Muscle layer of duodenum (tissue), 2 donors: ENCODE data around the gene GALNT17.

Source experiments
- H3K27ac ChIP-seq: one replicate; pipeline ENCODE4 v1.7.0; 2013; ENCODE audit warnings: mild to moderate bottlenecking, low read length
- H3K27me3 ChIP-seq: one replicate; pipeline ENCODE4 v1.7.0; 2013; ENCODE audit warnings: low read depth, mild to moderate bottlenecking, control low read depth, low read length
- H3K36me3 ChIP-seq, 2 donors: one replicate each; pipeline ENCODE4 v1.7.0; 2013; ENCODE audit warnings: low read length in 2 of 2, control low read depth in 1 of 2, mild to moderate bottlenecking in 1 of 2; ENCODE audit not compliant: insufficient read depth in 2 of 2, control insufficient read depth in 1 of 2
- H3K4me1 ChIP-seq, 2 donors: one replicate each; pipeline ENCODE4 v1.7.0; 2013; ENCODE audit warnings: low read length in 2 of 2, mild to moderate bottlenecking in 2 of 2, control low read depth in 1 of 2, moderate library complexity in 1 of 2; ENCODE audit not compliant: insufficient read depth in 2 of 2, control insufficient read depth in 1 of 2
- H3K4me3 ChIP-seq, 2 donors: one replicate each; pipeline ENCODE4 v1.7.0; 2013; ENCODE audit warnings: low read length in 2 of 2, low read depth in 1 of 2, mild to moderate bottlenecking in 1 of 2
- H3K9me3 ChIP-seq, 2 donors: one replicate each; pipeline ENCODE4 v1.7.0; 2013; ENCODE audit warnings: low read length in 2 of 2, control low read depth in 1 of 2, mild to moderate bottlenecking in 1 of 2; ENCODE audit not compliant: control insufficient read depth in 1 of 2
- donor health status: healthy.

The GALNT17 gene

GRCh38 chr7:71320916-71321315, 189.0 kb downstream of the GALNT17 start:
- H3K27ac ChIP-seq, result no peak overlapping the region
- H3K4me1 ChIP-seq, result no peaks in the 10 kb centered on the region
- no peaks in the 10 kb centered on the region for H3K9me3 ChIP-seq
- H3K27me3 ChIP-seq, result no peaks in the 10 kb centered on the region
- H3K4me3 ChIP-seq, result no peak overlapping the region
- H3K36me3 ChIP-seq, result no peaks in the 10 kb centered on the region

- H3K4me3 ChIP-seq, result no peak overlapping the region
- H3K36me3 ChIP-seq, result no peaks in the 10 kb centered on the region
- no peaks in the 10 kb centered on the region for H3K9me3 ChIP-seq
- H3K27me3 ChIP-seq, result no peaks in the 10 kb centered on the region
- no peaks in the 10 kb centered on the region for H3K4me1 ChIP-seq
- no peak overlapping the region for H3K27ac ChIP-seq
Observed at GRCh38 chr7:71322201-71322600, 190.3 kb downstream of the GALNT17 start.

GRCh38 chr7:71323726-71324125, 191.8 kb downstream of the GALNT17 start:
- Histone ChIP-seq H3K9me3 (no peaks in the 10 kb centered on the region), H3K4me3 (no peak overlapping the region), H3K27me3 (no peaks in the 10 kb centered on the region), H3K4me1 (no peaks in the 10 kb centered on the region), H3K27ac (no peak overlapping the region), H3K36me3 (no peaks in the 10 kb centered on the region)

- Histone ChIP-seq H3K27me3 (no peaks in the 10 kb centered on the region), H3K36me3 (no peaks in the 10 kb centered on the region), H3K9me3 (no peaks in the 10 kb centered on the region), H3K27ac (no peak overlapping the region), H3K4me3 (no peak overlapping the region), H3K4me1 (no peaks in the 10 kb centered on the region)
Observed at GRCh38 chr7:71325151-71325550, 193.2 kb downstream of the GALNT17 start.

- no peaks in the 10 kb centered on the region for H3K36me3 ChIP-seq
- no peak overlapping the region for H3K27ac ChIP-seq
- H3K27me3 ChIP-seq, result no peaks in the 10 kb centered on the region
- no peak overlapping the region for H3K4me3 ChIP-seq
- H3K4me1 ChIP-seq, result no peaks in the 10 kb centered on the region
- H3K9me3 ChIP-seq, result no peaks in the 10 kb centered on the region
Observed at GRCh38 chr7:71326595-71326994, 194.7 kb downstream of the GALNT17 start.

- Histone ChIP-seq H3K36me3 (no peaks in the 10 kb centered on the region), H3K9me3 (no peaks in the 10 kb centered on the region), H3K4me1 (no peaks in the 10 kb centered on the region), H3K27ac (no peak overlapping the region), H3K27me3 (no peaks in the 10 kb centered on the region), H3K4me3 (no peak overlapping the region)
Observed at GRCh38 chr7:71327946-71328345, 196.0 kb downstream of the GALNT17 start.

GRCh38 chr7:71329030-71329660, 197.2 kb downstream of the GALNT17 start:
- Histone ChIP-seq H3K4me1 (no peaks in the 10 kb centered on the region), H3K9me3 (no peaks in the 10 kb centered on the region), H3K4me3 (no peak overlapping the region), H3K27me3 (no peaks in the 10 kb centered on the region), H3K27ac (no peak overlapping the region), H3K36me3 (no peaks in the 10 kb centered on the region)

GRCh38 chr7:71332207-71332606, 200.3 kb downstream of the GALNT17 start:
- Histone ChIP-seq H3K27me3 (no peaks in the 10 kb centered on the region), H3K9me3 (no peaks in the 10 kb centered on the region), H3K36me3 (no peaks in the 10 kb centered on the region), H3K4me3 (no peak overlapping the region), H3K27ac (no peak overlapping the region), H3K4me1 (no peaks in the 10 kb centered on the region)

- Histone ChIP-seq H3K9me3 (no peaks in the 10 kb centered on the region), H3K4me1 (no peaks in the 10 kb centered on the region), H3K27ac (no peak overlapping the region), H3K36me3 (no peaks in the 10 kb centered on the region), H3K27me3 (no peaks in the 10 kb centered on the region), H3K4me3 (no peak overlapping the region)
Observed at GRCh38 chr7:71334541-71334940, 202.6 kb downstream of the GALNT17 start.

- no peaks in the 10 kb centered on the region for H3K27me3 ChIP-seq
- no peaks in the 10 kb centered on the region for H3K36me3 ChIP-seq
- no peaks in the 10 kb centered on the region for H3K4me1 ChIP-seq
- peaks cover 0 to 9% of the 10 kb centered on the region in 2 donors for H3K9me3 ChIP-seq
- no peak overlapping the region for H3K4me3 ChIP-seq
- no peak overlapping the region for H3K27ac ChIP-seq
Observed at GRCh38 chr7:71338866-71339265, 206.9 kb downstream of the GALNT17 start.

- no peaks in the 10 kb centered on the region for H3K4me1 ChIP-seq
- peaks cover 3 to 18% of the 10 kb centered on the region in 2 donors for H3K9me3 ChIP-seq
- H3K27me3 ChIP-seq, result no peaks in the 10 kb centered on the region
- H3K4me3 ChIP-seq, result no peak overlapping the region
- H3K36me3 ChIP-seq, result no peaks in the 10 kb centered on the region
- no peak overlapping the region for H3K27ac ChIP-seq
Observed at GRCh38 chr7:71339924-71340323, 208.0 kb downstream of the GALNT17 start.

- no peak overlapping the region for H3K4me3 ChIP-seq
- peaks cover 3 to 18% of the 10 kb centered on the region in 2 donors for H3K9me3 ChIP-seq
- H3K36me3 ChIP-seq, result no peaks in the 10 kb centered on the region
- no peak overlapping the region for H3K27ac ChIP-seq
- H3K4me1 ChIP-seq, result no peaks in the 10 kb centered on the region
- H3K27me3 ChIP-seq, result no peaks in the 10 kb centered on the region
Observed at GRCh38 chr7:71342202-71342601, 210.3 kb downstream of the GALNT17 start.
